Measurements from ENCODE around the gene VKORC1. TPM values are rescaled to one million over a fixed set of nuclear protein-coding genes. Genes with fewer than 3 reads are reported as not detected.
A peak's percentile ranks its signal among the peaks of the same experiment; 100 is the strongest.

VKORC1 gene
- total RNA-seq, 1 experiment from 2014 or later, result 105 TPM

DNA sequence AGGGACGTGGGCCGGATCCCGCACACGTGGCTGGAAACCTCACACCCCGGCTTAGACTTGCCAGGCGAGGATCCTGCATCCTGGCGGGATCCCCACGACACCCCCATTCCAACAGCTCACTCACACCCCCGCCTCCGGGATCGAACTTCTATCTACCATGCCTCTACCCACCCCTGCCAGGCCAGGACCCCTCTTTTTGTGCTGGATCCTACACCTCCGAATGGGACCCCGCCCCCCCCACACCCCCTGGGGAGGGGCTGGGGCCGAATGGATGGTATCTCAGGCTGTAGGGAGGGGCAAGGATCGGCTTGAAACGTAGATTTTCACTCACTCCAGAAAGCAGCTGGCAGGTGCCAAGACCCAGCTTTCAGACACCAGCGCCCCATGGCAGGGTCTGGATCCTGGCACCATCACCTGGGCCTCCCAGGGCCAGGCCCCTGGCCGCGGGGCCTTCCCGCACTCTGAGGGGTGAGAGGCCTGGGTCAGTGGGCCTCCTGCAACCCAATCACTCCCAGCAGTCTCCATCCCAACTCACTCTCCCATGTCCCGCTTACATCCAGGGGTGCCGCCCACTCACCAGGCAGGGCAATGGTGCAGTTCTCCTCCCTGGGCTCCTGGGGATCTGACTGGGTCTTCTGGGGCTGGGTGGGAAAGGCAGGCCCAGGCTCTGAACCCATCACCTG lies 48.6 kb upstream of the VKORC1 start:
- Histone ChIP-seq H3K4me3 (ENCODE audit: low read length) (no peak overlapping the region), H3K36me3 (ENCODE audit: low read depth, low read length) (no peaks in the 10 kb centered on the region), H3K9me2 (replicated peaks; ENCODE audit: low read length) (no peaks in the 10 kb centered on the region), H3K4me1 (ENCODE audit: insufficient read depth, low read length) (peaks cover 20% of the 10 kb centered on the region), H2AFZ (ENCODE audit: low read length) (peak overlapping the region; percentile 78), H3K79me2 (ENCODE audit: low read length) (no peaks in the 10 kb centered on the region), H3K9ac (ENCODE audit: low read length) (no peak overlapping the region), H4K20me1 (ENCODE audit: low read length) (no peaks in the 10 kb centered on the region), H3K27ac (ENCODE audit: low read length) (no peak overlapping the region), H3K27me3 (ENCODE audit: low read length) (no peaks in the 10 kb centered on the region), H3K9me3 (ENCODE audit: low read length) (no peaks in the 10 kb centered on the region), H3F3A (ENCODE audit: low read length, unreplicated experiment) (no peaks in the 10 kb centered on the region), H3K4me2 (ENCODE audit: low read length) (peak overlapping the region; percentile 81)
- ChIA-PET CTCF (interaction anchor here (0.5 to 1.7 kb wide), 4 partner anchors 26 to 381 kb away, joined by 3 to 26 read pairs (median 7); partner anchors contain the start of genes HSD3B7 and KAT8), POLR2A (ENCODE audit: unreplicated experiment) (interaction anchor here (0.6 to 1.4 kb wide), 2 partner anchors 26 to 37 kb away, joined by 3 to 11 read pairs; partner anchors contain the start of genes FUS and KAT8)
- ATAC-seq (no peak), DNase-seq (no peak)
- intact Hi-C loops (cut with micrococcal nuclease), result loop anchor here (2.0 to 10.0 kb wide), 3 partner anchors 26 to 299 kb away; partner anchors contain the start of genes KAT8 and ZNF843
- TF ChIP-seq, protein P1, sequence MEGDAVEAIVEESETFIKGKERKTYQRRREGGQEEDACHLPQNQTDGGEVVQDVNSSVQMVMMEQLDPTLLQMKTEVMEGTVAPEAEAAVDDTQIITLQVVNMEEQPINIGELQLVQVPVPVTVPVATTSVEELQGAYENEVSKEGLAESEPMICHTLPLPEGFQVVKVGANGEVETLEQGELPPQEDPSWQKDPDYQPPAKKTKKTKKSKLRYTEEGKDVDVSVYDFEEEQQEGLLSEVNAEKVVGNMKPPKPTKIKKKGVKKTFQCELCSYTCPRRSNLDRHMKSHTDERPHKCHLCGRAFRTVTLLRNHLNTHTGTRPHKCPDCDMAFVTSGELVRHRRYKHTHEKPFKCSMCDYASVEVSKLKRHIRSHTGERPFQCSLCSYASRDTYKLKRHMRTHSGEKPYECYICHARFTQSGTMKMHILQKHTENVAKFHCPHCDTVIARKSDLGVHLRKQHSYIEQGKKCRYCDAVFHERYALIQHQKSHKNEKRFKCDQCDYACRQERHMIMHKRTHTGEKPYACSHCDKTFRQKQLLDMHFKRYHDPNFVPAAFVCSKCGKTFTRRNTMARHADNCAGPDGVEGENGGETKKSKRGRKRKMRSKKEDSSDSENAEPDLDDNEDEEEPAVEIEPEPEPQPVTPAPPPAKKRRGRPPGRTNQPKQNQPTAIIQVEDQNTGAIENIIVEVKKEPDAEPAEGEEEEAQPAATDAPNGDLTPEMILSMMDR (conservative IDR thresholded peaks at IDR 0.05; ENCODE audit: low read depth, low read length), result no peak
- TF ChIP-seq EZH2 (IDR thresholded peaks at IDR 0.05; ENCODE audit: low read length, unreplicated experiment), result no peak
- TF ChIP-seq EZH2phosphoT487 (IDR thresholded peaks at IDR 0.05; ENCODE audit: borderline replicate concordance, low read length), result no peak
- no TSS peak for BruUV-seq (replicated peaks)

DNA sequence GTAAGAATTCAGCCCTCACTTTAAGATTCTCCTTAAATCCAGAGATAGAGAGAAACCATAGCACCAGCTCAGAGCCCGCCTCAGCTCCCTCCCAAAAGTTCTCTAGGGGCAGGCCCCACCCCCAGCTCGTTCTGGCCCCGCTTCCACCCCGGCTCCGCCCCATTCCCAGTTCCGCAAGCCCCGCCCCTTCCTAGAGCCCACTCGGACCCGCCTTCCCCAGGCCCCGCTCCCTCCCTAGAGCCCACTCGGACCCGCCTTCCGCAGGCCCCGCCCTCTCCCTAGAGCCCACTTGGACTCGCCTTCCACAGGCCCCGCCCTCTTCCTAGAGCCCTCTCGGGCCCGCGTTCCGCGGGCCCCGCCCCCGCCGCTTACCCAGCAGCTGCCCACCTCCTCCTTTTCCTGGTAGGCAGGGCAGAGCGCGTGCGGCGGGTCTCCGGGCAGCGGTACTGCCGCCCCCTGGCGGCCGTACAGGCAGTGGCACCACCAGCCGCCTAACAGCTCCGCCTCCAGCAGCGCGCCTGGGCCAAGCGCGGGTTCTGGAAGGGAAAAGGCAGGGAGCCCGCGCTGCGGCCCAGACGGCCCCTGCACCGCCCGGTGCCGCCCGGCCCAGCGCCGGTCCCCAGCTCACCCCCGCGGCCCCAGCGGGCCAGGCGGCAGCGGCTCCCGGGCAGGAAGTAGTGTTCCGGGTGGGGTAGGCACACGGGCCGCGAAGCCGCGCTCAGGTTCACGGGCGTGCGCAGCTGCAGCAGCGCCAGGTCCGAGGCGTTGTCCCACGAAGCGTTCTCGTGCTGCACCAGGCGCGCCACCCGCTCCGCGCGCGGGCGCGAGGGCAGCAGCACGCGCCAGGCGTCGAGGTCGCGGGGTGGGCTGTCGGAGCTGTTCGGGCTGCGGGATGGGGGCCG lies 47.8 kb upstream of the VKORC1 start:
- no peaks in the 10 kb centered on the region for H3K27me3 ChIP-seq (ENCODE audit: low read length)
- ChIA-PET CTCF (interaction anchor here (0.5 to 1.7 kb wide), 12 partner anchors 14 to 759 kb away, joined by 3 to 26 read pairs (median 5); partner anchors contain the start of genes FUS, HSD3B7, KAT8 and ZNF267), POLR2A (ENCODE audit: unreplicated experiment) (interaction anchor here (0.5 to 1.4 kb wide), 11 partner anchors 11 to 211 kb away, joined by 3 to 14 read pairs (median 5); partner anchors contain the start of genes FUS, KAT8 and VKORC1)
- H3K9ac ChIP-seq (ENCODE audit: low read length), result peak overlapping the region; percentile 59
- H3K4me3 ChIP-seq (ENCODE audit: low read length), result peak overlapping the region; percentile 58
- peak; percentile 78 for ATAC-seq
- intact Hi-C loops (cut with micrococcal nuclease), result loop anchor here (1.0 to 10.0 kb wide), 4 partner anchors 26 to 300 kb away; partner anchors contain the start of genes KAT8, VKORC1 and ZNF843
- H3F3A ChIP-seq (ENCODE audit: low read length, unreplicated experiment), result no peaks in the 10 kb centered on the region
- H3K36me3 ChIP-seq (ENCODE audit: low read depth, low read length), result no peaks in the 10 kb centered on the region
- no peaks in the 10 kb centered on the region for H4K20me1 ChIP-seq (ENCODE audit: low read length)
- H3K4me1 ChIP-seq (ENCODE audit: insufficient read depth, low read length), result peaks cover 21% of the 10 kb centered on the region
- H3K9me2 ChIP-seq (replicated peaks; ENCODE audit: low read length), result no peaks in the 10 kb centered on the region
- H2AFZ ChIP-seq (ENCODE audit: low read length), result peak overlapping the region; percentile 78
- peak; percentile 96 for DNase-seq
- peak overlapping the region; percentile 81 for H3K4me2 ChIP-seq (ENCODE audit: low read length)
- TF ChIP-seq, protein P1 (conservative IDR thresholded peaks at IDR 0.05; ENCODE audit: low read depth, low read length), result peak; percentile 77
- no peak for TF ChIP-seq EZH2 (IDR thresholded peaks at IDR 0.05; ENCODE audit: low read length, unreplicated experiment)
- H3K79me2 ChIP-seq (ENCODE audit: low read length), result no peaks in the 10 kb centered on the region
- H3K9me3 ChIP-seq (ENCODE audit: low read length), result no peaks in the 10 kb centered on the region
- H3K27ac ChIP-seq (ENCODE audit: low read length), result peak overlapping the region; percentile 70
- no TSS peak for BruUV-seq (replicated peaks)

All from PC-3 (cell line).